HG03520 (cell line): ENCODE measurements around the gene TNS1.

Experiments
- ATAC-seq: cut with Tn5 transposase; IDR thresholded peaks from one replicate; pipeline ENCODE4 v1.9.1; 2021; ENCODE audit warnings: mild to moderate bottlenecking, moderate library complexity; ENCODE audit not compliant: unreplicated experiment

TNS1 gene

DNA sequence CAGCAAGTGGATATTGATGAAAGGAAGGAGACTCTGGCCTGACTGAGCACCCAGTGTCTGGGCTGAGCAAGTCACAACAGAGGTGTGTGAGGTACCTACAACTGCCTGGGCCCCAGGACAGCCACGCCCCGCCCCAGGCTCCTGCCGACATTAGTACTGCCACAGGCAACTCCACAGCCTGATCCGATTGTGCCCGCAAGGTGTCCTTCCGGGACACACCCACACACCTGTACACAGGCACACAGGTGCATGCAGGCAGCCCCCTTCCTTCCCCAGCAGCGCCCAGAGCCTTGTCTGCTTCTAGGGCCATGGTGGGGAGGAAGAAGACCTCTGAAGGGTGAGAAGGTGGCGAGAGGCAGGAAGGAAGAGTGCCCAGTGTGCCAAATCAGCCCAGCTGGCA, 83.6 kb downstream of the TNS1 start:
- ATAC-seq: no peak

DNA sequence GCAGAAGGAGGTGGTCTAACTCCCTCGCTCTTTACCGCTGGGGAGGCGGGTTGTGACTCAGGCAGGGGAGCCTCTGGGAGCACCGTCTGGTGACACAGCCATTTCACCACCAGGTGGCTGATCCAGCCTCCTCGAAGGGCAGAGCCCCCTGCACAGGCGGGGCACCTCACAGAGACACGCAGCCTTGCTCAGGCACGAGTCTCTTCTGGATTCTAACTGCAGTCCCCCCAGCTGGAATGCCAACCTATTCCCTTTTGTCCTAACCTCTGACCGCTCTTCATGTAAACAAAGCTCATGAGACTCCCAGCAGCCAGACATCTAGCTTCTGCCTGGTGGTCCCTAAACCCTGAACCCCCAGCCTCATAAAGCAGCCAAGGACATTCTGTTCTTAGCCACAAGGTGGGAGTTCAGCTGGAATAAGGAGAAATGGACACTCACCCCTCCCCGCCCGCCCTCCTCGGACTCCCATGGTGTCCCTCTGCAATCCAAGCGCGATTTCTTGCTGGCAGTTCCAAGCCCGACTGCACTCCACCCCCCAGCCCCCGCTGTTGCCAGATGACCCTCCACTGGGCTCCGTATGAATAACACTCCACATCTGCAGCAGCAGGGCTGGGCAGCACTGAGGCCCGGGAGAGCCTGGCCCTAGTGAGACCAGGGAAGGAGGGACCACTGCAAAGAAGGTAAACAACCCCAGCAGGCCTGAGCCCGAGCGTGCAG, 84.3 kb downstream of the TNS1 start:
- no peak for ATAC-seq

DNA sequence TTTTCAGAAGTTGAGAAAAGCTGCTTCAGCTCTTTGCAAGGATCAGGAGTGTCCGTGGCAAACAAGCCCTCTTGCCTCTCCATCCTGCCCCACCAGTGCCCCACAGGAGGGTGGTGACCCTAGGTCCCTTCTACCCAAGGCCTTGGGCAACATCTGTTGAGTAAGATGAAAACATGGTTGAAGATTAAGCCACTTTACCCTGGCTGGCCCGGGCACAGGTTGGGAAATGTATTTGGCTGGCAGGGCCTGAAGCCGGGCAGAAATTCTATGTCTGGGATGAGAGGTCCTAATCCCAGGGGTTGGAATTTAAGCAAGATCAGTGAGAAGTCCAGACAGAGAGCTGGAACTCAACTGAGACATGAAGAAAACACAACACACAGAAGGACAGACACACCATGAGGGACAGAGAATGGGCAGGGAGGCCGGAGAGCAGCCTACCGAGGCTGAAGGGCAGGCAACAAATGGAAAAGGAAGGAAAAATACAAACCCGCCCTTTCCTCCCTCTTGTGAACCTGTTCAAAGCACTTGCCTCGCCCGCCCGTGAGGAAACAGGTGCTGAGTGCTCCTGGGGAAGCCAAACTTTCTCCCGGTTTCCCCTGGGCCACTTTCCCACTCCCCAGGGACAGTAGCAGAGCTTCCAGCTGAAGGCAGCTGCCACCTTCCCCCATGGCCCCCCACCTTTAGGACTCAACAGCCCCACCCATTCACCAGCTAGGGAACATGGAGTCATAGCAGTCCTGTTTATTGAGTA, 86.1 kb downstream of the TNS1 start:
- ATAC-seq: no peak

DNA sequence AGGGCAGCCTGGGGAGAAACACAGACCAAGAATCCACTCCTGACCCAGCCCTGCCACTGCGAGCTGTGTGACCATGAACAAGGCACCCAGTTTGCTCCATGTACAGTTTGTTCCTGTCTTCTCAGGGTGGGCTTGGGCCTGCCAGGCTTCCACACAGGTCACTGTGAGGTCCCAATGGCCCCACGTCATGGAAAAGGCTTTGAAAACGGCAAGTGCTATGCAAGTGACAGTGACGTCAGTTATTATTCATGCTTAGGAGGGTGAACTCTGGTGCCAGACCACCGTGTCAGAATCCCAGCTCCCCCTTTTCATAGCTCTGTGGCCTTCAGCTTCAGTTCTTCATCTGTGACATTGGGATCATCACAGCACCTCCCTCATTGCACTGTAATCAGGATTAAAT, 87.1 kb downstream of the TNS1 start:
- no peak for ATAC-seq

DNA sequence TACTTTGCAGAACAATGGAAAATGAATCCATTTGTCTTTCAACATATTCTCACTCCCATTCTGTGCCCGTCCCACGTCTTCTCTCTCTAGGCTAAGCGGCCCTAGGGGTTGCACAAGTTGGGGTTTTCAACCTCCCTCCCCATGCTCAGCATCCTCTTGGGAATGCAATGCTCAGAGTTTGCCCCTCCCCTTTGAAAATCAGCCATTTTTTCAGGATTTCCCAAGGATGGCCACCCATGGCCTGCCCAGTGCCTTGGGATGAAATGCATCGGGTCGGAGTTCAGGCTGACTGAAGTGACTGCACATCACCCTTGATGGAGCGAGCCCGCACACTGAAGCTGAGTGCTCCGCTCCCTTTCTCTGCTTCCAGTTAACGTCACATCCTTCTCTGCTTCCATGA, 87.9 kb downstream of the TNS1 start:
- no peak for ATAC-seq

DNA sequence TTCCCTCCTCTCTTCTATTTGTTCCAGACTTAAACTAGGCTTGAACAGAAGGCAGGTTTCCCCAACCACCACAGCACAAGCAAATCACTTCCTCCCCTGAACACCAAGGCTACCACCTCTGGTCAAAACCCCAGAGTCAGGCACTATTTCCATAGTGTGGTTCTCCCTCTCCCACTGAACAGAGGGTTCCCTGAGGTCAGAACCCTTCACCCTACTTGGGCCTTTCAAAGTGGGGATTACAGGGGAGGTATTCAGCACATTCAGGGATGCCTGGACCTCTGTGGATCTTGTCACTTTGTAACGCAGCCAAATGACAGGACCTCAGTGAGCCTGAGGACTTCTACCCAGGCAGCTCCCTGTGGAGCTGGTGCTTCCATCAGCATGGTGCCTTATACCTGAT, 88.7 kb downstream of the TNS1 start:
- ATAC-seq: no peak

DNA sequence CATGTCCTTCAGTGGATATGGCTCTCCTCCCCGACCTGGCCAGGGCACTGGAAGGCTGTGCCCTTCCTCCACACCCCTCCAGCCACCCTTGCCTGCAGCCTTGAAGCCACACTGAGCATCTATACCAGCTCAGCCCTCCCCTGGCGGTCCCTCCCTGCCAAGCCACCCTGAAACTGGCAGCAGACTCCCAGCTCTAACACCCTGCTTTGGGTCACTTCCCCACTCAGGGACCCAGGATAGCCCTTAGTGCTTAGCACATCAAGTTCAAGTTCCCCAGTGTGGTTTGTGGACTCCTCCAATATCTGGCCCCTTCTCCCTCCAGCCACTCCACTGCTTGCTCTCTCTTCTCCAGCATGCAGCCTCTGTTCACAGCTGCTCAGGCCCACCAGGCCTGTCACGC, 89.4 kb downstream of the TNS1 start:
- ATAC-seq: no peak

DNA sequence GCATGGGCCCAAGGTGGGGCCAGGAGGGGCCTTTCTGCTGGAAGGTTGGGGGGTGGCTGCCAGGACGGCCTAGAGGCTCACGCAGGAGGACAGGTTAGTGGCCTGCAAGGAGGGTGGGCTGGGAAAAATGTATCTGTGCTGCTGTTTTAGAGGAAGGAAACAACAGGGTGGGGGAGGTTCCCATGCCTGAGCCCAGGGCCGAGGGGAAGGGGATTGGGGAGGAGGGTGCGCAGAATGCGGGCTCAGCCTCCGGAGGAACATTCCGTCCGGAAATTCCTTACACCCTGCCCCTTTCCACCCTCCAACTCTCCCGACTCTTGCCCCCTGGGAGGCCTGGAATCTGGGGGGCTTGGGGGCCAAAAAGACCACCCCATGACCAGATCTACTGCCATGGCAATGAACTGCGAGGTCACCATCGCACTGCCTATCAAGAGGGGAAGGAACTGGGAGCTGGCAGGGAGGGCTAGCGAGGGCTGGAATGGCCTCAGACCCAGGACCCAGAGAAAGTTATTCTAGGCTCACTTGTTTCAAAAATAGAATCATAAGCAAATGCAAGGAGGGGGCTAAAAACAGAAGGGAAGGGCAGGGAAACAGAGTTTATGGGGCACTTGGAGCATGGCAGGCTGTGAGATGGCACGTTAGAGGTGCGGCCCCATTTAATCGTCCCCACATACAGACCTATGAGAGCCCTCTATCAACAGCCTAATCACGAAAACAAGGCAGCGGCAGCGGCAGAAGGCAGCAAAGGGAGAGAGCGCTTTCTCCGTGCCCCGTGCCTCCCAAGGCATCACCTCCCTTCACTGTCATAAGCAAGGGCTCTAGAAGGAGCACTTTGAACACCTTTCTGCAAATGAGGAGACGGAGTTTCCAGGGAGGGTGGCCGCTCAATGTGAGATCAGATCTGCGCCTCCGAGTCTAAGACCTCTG, 90.4 kb downstream of the TNS1 start:
- ATAC-seq: no peak

DNA sequence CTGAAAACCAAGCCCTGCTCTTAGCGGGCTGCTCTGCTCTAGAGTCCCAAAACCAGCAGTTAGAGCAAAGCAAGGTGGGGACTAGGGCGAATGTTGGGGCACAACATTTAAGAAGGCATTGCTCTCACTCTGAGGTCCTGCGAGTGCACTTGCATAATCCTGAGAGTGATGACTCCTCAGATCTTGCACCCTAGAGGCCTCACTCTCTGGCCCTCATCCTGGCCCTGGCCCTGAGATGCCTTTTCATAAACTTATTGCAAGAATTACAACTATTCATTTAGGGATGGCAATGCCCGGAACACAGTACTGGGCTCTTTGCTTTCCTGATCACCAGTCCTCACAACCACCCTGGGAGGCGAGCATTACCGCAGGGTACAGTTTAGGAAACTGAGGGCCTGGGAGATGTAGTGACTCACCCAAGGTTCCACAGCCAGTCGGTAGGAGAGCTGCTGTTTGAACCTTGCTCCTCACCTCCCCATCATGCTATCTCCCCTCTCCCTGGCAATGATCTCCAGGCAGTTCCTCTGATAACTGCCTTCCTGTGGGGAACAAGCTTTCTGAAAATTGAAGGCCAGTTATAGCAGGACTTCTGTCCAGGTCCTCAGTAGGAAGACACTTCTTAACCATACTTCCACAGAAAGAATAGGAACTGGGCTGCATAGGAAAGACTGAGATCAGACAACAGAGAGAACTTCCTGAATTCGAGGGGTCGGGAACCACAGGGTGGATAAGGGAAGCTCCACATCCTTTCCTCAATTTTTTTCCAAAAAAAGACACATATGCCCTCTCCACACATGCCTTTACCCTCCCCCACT, 91.3 kb downstream of the TNS1 start:
- no peak for ATAC-seq

DNA sequence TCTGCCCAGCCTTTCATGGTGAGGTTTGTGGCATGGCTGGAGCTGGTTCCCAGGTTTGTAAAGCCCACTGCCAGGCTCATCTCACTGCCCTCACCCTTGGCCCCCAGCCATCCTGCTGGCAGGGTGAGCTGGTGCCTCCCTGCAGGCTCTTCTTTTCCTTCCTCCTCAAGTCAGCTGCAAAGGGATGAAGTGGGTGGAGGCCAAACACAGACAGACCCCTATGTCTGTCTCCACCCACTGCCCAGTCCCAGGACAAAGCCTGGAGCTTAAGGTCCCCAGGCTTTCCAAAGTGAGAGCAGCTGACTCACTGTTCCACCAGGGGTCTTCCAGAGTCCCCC, 92.0 kb downstream of the TNS1 start:
- ATAC-seq: no peak

DNA sequence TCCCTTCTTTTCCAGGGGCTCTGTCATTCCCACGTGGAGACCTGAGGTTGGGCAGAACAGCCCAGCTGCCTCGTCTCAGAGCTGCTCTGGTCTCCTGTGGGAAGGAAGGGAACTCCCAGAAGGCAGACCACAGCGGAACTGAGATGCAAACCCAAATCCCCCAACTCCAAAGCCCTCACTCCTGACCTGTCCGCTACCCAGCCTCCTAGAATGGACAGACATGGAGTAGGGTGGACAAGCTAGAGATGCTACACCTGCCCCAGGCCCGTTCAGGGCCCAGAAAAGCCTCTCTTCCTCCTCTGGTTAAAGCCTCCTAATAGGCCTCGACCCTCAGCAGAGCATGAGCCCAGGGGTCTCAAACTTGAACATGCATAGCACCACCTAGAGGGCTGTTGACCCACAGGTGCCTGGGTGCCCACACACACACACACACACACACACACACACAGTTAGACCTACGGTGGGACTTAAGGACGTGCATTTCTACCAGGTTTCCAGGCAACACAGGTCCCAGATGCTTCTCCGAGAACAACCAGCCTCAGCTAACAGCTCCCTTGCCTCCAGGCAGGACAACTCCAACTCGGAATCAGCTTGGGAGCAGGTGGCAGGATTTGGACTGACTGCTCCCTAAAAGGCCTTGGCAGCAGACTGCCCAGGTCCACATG, 93.5 kb downstream of the TNS1 start:
- ATAC-seq: no peak

DNA sequence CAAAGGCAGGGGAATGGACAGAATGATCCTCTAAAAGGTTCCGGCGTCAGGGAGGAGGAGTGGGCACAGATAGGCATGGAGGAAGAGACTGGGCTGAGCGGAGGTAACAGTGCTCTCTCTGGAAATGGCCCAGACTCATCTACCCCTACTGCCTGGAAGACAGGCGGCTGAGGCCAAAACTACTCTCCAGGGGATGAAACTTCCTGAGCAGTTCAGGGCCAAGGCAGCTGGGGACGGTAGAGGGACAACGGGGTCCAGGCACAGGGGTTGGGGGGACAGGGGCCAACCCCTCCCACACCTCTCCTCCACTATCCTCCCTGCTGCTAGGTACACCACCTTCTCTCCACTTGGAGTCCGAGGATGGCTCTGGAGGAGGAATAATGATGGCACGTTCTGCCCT, 94.3 kb downstream of the TNS1 start:
- ATAC-seq: no peak

DNA sequence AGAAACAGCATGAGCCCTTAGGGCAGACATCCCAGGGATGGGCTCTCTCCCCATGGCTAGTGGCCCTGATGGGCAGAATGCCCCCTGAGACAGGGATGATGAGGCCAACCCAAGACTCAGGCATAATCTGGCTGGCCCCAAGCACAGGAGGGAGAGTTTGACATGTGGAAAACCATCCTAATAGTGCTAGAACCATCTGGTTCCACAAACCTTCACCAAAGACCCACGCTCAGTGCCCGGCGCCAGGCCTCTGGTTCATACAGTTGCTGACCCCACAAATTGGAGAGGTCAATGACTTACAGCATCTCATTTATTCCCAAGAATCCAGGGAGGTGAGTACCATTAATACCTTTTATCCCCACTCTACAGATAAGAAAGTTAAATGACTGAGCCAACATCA, 95.5 kb downstream of the TNS1 start:
- ATAC-seq: no peak

DNA sequence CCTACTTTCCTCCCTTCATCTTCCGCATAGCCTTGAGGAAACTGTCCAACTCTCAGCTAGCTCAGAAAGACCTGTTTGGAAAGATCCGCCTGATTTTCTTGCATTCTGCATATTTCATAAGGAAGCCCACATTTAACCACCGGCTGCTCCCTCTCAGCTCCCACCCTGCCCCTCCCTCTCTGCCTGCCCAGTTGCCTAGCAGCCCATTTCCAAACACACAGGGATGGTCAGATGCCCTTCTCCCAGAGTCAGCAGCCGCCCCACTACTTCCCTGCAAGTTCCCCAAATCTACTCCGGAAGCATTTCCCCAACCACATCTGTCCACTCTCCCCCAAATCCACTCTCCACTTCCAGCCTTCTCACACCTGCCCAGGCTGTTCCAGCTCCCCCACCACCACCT, 96.0 kb downstream of the TNS1 start:
- ATAC-seq: no peak

DNA sequence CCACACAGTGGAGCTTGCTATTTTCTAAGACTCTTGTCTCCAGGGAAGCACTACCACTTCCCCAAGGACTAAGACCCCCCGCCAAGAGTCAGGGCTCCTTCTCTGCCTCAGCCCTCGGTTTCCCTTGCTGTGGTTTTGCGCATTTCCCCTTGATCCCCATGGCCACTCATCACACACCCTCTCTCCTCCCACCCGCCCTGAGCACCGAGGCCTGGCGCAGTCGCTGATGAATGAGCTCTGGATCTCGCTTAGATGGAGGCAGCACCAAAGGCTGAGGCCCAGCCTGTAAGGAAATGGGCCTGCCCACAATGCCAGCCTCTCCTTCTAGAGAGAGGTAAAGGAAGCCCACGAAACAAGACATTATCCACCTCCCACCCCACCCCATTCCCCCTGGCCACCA, 96.9 kb downstream of the TNS1 start:
- ATAC-seq: no peak

DNA sequence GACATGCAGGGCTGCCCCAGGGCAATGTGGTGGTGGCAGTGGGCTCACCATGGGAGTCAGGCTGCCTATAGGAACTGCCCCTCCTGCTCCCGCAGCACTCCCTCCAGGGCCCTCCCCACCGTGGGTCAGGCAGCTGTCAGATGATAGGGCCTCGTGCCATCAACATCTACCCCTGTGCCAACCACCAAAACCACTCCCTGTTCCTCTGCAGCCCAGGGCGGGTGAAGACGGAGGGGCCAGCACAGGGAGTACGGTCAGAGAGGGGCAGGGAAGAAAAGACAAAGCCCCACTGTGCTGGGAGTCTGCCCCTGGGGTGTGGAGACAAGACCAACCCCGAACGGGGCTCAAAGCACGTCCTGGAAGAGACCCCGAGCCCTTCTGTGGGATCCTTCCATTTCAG, 97.4 kb downstream of the TNS1 start:
- no peak for ATAC-seq

DNA sequence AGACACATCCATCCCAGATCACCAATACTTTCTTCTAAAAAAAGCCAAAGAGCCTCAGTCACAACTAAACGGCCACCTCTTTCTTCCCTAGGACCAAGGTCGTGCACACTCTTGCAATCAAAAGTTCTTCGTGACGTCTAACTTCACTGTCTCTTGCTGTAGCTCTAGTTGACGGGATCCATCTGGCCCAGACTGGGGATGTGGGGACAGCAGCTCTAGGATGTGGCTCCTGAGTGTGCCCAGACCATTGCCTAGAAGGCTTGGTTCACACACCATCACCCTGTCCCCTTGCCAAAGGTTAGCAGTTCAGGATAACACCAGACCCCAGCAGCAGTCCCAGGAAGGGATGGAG, 98.2 kb downstream of the TNS1 start:
- ATAC-seq: no peak

DNA sequence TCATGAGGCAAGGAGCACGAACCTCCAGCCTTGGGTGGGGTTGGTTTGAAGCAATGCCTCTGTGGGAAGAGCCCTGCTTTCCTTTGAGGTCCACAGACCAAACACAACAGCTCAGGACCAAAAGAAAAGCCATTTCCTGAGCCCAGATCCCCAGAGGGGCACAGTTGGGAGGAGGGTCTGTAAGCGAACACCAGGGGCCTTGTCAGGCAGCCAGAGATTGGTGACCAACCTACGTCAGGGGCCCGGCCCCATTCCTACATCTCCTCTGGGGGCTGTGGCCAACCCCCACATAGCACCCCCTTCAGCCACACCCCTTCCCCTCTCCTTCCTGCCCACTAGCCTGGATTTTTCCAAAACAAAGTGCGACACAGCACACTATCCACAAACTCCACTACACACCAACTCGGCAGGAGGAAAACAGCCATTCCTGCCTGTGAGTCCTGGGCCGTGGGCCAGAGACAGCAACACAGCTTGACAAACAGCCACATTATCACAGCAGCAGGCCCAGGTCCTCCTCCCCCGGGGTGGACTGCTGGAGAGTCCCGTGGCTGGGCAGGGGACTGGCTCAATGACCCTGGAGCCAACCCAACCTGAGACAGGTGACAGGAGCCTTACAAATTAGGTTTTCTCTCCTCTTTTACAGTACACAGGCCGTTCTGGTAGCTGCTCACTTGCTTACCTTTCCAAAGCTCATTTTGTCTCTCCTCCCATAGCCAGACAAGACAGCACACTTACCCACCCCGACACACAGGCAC, 98.8 kb downstream of the TNS1 start:
- no peak for ATAC-seq

DNA sequence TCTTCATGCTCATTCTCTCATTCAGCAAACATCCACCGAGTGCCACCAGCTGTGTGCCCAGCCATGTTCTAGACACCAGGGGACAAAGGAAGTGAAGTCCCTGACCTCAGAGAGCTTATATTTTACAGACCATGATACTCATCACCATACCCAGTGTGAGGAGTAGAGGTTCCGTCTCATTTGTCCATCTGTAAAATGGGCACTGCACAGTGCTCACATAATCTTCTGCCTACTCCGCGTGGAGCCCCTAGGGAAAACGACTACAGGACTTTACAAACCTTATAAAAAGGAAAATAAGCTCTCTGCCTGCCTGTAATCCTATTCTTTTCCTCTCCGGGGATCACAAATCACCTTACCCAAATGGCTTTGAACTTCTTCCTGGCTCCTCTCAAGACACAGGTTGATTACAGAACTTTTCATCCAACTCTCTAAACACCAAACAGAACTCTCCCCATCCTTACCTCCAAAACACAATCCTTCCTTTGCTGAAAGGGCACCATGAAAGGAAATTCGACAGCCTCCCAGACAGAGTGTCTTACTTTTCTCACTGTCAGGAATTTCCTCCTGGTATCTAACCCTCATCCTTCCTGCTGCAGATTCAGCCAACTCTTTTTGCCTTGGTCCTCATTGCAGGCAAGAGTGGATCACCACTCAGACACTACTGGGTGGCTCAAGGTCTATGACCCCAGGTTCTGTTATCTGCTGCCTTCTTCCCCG, 99.5 kb downstream of the TNS1 start:
- no peak for ATAC-seq
